K562 (cell line): ENCODE data around the gene TRAF3IP1.

Experiments used
- MAX ChIP-seq: sonication (generic); formaldehyde crosslinking; IDR thresholded peaks from 2 replicates; pipeline ENCODE4 v1.9.0; 2022; ENCODE audit warnings: mild to moderate bottlenecking, missing genetic modification reagents
- POLR2A ChIP-seq: fragments of 450-650 bp; conservative IDR thresholded peaks from 2 replicates; pipeline ENCODE4 v1.6.1; 2016
- POLR2AphosphoS5 ChIP-seq: IDR thresholded peaks from 2 replicates; pipeline ENCODE4 v1.6.1; 2011; ENCODE audit warnings: mild to moderate bottlenecking, low read depth, low read length, moderate library complexity; ENCODE audit not compliant: control insufficient read depth, insufficient read depth
- RBM34 ChIP-seq: fragments of 200-400 bp; formaldehyde crosslinking; IDR thresholded peaks from 2 replicates; pipeline ENCODE4 v1.6.1; 2018; ENCODE audit warnings: low read length, borderline replicate concordance; ENCODE audit not compliant: insufficient read depth
- RNF2 ChIP-seq: sonication (generic); IDR thresholded peaks from 2 replicates; pipeline ENCODE4 v1.6.1; 2016
- SP1 ChIP-seq: sonication (generic); formaldehyde crosslinking; IDR thresholded peaks from 2 replicates; pipeline ENCODE4 v1.8.1; 2022; ENCODE audit warnings: mild to moderate bottlenecking, missing genetic modification reagents
- TAF15 ChIP-seq: fragments of 200-400 bp; formaldehyde crosslinking; IDR thresholded peaks from 2 replicates; pipeline ENCODE4 v1.6.1; 2017; ENCODE audit warnings: mild to moderate bottlenecking, low read depth, low read length, moderate library complexity
- TCF3 ChIP-seq: sonication (generic); formaldehyde crosslinking; IDR thresholded peaks from 2 replicates; pipeline ENCODE4 v1.4.0; 2020; ENCODE audit warnings: mild to moderate bottlenecking, missing genetic modification reagents
- UBTF ChIP-seq, 2 experiments: IDR thresholded peaks; 2 replicates each; pipeline ENCODE4 v1.6.1; 2012; ENCODE audit warnings: improper control_type of control experiment in 2 of 2, low read depth in 2 of 2, low read length in 2 of 2, borderline replicate concordance in 1 of 2
- ZNF384 ChIP-seq: IDR thresholded peaks from 2 replicates; pipeline ENCODE4 v1.6.1; 2012; ENCODE audit warnings: low read depth, low read length, improper control_type of control experiment
- ZNF77 ChIP-seq: fragments of 250-450 bp; sonication (Bioruptor Pico); IDR thresholded peaks from 2 replicates; pipeline ENCODE4 v1.5.0; 2020
- ZNF778 ChIP-seq: fragments of 450-650 bp; formaldehyde crosslinking; IDR thresholded peaks from 2 replicates; pipeline ENCODE4 v1.4.0; 2020; ENCODE audit warnings: mild to moderate bottlenecking, moderate library complexity
- TF ChIP-seq, protein P1 (sequence below): sonication (generic); formaldehyde crosslinking; IDR thresholded peaks from 2 replicates; pipeline ENCODE4 v1.8.0; 2022; ENCODE audit warnings: missing genetic modification reagents, mild to moderate bottlenecking, borderline replicate concordance
- TF ChIP-seq, protein P2 (sequence below), 2 experiments: fragments of 450-650 bp in 1 of 2; sonication (generic) in 1 of 2; formaldehyde crosslinking in 1 of 2; IDR thresholded peaks; 2 replicates each; pipeline versions ENCODE4 v1.7.1 to v1.9.0; 2016 to 2022; ENCODE audit warnings: inconsistent platforms in 1 of 2, mild to moderate bottlenecking in 1 of 2, missing genetic modification reagents in 1 of 2

GRCh38 chr2:238389988-238390589, 69.8 kb downstream of the TRAF3IP1 start:
- no peak for TF ChIP-seq ZNF384
- no peak for TF ChIP-seq MAX
- TF ChIP-seq POLR2AphosphoS5, result no peak
- TF ChIP-seq ZNF778, result no peak
- no peak for TF ChIP-seq RNF2
- TF ChIP-seq SP1, result no peak
- TF ChIP-seq TCF3 (CRISPR knock-in tag), result no peak
- TF ChIP-seq ZNF77, result no peak
- no peak for TF ChIP-seq RBM34
- TF ChIP-seq, protein P1, sequence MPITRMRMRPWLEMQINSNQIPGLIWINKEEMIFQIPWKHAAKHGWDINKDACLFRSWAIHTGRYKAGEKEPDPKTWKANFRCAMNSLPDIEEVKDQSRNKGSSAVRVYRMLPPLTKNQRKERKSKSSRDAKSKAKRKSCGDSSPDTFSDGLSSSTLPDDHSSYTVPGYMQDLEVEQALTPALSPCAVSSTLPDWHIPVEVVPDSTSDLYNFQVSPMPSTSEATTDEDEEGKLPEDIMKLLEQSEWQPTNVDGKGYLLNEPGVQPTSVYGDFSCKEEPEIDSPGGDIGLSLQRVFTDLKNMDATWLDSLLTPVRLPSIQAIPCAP, result no peak
- TF ChIP-seq UBTF (IDR thresholded peaks at IDR 0.05; ENCODE audit: borderline replicate concordance in 1 of 2, low read depth in 2 of 2, low read length in 2 of 2), result no peak
- no peak for TF ChIP-seq POLR2A
- no peak for TF ChIP-seq TAF15
- TF ChIP-seq, protein P2, sequence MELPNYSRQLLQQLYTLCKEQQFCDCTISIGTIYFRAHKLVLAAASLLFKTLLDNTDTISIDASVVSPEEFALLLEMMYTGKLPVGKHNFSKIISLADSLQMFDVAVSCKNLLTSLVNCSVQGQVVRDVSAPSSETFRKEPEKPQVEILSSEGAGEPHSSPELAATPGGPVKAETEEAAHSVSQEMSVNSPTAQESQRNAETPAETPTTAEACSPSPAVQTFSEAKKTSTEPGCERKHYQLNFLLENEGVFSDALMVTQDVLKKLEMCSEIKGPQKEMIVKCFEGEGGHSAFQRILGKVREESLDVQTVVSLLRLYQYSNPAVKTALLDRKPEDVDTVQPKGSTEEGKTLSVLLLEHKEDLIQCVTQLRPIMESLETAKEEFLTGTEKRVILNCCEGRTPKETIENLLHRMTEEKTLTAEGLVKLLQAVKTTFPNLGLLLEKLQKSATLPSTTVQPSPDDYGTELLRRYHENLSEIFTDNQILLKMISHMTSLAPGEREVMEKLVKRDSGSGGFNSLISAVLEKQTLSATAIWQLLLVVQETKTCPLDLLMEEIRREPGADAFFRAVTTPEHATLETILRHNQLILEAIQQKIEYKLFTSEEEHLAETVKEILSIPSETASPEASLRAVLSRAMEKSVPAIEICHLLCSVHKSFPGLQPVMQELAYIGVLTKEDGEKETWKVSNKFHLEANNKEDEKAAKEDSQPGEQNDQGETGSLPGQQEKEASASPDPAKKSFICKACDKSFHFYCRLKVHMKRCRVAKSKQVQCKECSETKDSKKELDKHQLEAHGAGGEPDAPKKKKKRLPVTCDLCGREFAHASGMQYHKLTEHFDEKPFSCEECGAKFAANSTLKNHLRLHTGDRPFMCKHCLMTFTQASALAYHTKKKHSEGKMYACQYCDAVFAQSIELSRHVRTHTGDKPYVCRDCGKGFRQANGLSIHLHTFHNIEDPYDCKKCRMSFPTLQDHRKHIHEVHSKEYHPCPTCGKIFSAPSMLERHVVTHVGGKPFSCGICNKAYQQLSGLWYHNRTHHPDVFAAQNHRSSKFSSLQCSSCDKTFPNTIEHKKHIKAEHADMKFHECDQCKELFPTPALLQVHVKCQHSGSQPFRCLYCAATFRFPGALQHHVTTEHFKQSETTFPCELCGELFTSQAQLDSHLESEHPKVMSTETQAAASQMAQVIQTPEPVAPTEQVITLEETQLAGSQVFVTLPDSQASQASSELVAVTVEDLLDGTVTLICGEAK (IDR thresholded peaks at IDR 0.05), result no peak
- TF ChIP-seq, protein P2 (CRISPR knock-in tag; IDR thresholded peaks at IDR 0.05), result no peak
